ENCODE results near the gene SLC16A6. TPM values are rescaled to one million over a fixed set of nuclear protein-coding genes. Genes with fewer than 3 reads are reported as not detected.

SLC16A6 gene
- total RNA-seq, 1 experiment from 2014 or later, result 1.4 TPM

GRCh38 chr17:68292689-68293040 is 1.7 kb upstream of the SLC16A6 start:
- H3F3A ChIP-seq (ENCODE audit: low read length, unreplicated experiment), result no peaks in the 10 kb centered on the region
- 0 out of 2 replicates have a peak, but pooled peaks cover 3% of the 10 kb centered on the region for H3K27me3 ChIP-seq (ENCODE audit: low read length)
- ChIA-PET POLR2A (ENCODE audit: unreplicated experiment) (no interaction called here), CTCF (no interaction called here)
- TF ChIP-seq EZH2 (IDR thresholded peaks at IDR 0.05; ENCODE audit: low read length, unreplicated experiment) (no peak), EZH2phosphoT487 (IDR thresholded peaks at IDR 0.05; ENCODE audit: borderline replicate concordance, low read length) (no peak), CTCF (conservative IDR thresholded peaks at IDR 0.05; ENCODE audit: low read depth, low read length) (no peak)
- ATAC-seq (no peak), DNase-seq (no peak)
- no peaks in the 10 kb centered on the region for H3K79me2 ChIP-seq (ENCODE audit: low read length)
- H3K4me3 ChIP-seq (ENCODE audit: low read length), result peak overlapping the region; percentile 75
- H3K9me3 ChIP-seq (ENCODE audit: low read length), result no peaks in the 10 kb centered on the region
- peaks cover 33% of the 10 kb centered on the region for H3K4me1 ChIP-seq (ENCODE audit: insufficient read depth, low read length)
- H3K9me2 ChIP-seq (replicated peaks; ENCODE audit: low read length), result no peaks in the 10 kb centered on the region
- H3K36me3 ChIP-seq (ENCODE audit: low read depth, low read length), result no peaks in the 10 kb centered on the region
- peak overlapping the region; percentile 97 for H3K4me2 ChIP-seq (ENCODE audit: low read length)
- peak overlapping the region; percentile 76 for H2AFZ ChIP-seq (ENCODE audit: low read length)
- H3K27ac ChIP-seq (ENCODE audit: low read length), result peak overlapping the region; percentile 72
- intact Hi-C loops (cut with micrococcal nuclease), result no loop called here
- peak overlapping the region; percentile 89 for H3K9ac ChIP-seq (ENCODE audit: low read length)
- H4K20me1 ChIP-seq (ENCODE audit: low read length), result no peaks in the 10 kb centered on the region
- no TSS peak for BruUV-seq (replicated peaks)

- peak; percentile 87 for DNase-seq
- no peaks in the 10 kb centered on the region for H3K9me2 ChIP-seq (replicated peaks; ENCODE audit: low read length)
- H4K20me1 ChIP-seq (ENCODE audit: low read length), result no peaks in the 10 kb centered on the region
- peak overlapping the region; percentile 97 for H3K4me2 ChIP-seq (ENCODE audit: low read length)
- intact Hi-C loops (cut with micrococcal nuclease), result no loop called here
- CTCF ChIA-PET, result interaction anchor here (0.5 kb wide), 1 partner anchor 60 kb away, joined by 6 read pairs; no protein-coding TSS in a partner anchor
- no peaks in the 10 kb centered on the region for H3K79me2 ChIP-seq (ENCODE audit: low read length)
- H2AFZ ChIP-seq (ENCODE audit: low read length), result peak overlapping the region; percentile 76
- H3K4me3 ChIP-seq (ENCODE audit: low read length), result peak overlapping the region; percentile 75
- no peaks in the 10 kb centered on the region for H3K36me3 ChIP-seq (ENCODE audit: low read depth, low read length)
- peak; percentile 86 for TF ChIP-seq EZH2phosphoT487 (IDR thresholded peaks at IDR 0.05; ENCODE audit: borderline replicate concordance, low read length)
- peak; percentile 58 for TF ChIP-seq CTCF (conservative IDR thresholded peaks at IDR 0.05; ENCODE audit: low read depth, low read length)
- TF ChIP-seq EZH2 (IDR thresholded peaks at IDR 0.05; ENCODE audit: low read length, unreplicated experiment), result no peak
- H3K27me3 ChIP-seq (ENCODE audit: low read length), result 0 out of 2 replicates have a peak, but pooled peaks cover 3% of the 10 kb centered on the region
- ATAC-seq, result peak; percentile 78
- BruUV-seq (replicated peaks), result no TSS peak
- POLR2A ChIA-PET (ENCODE audit: unreplicated experiment), result interaction anchor here (0.6 kb wide), 1 partner anchor 42 kb away, joined by 3 read pairs; no protein-coding TSS in a partner anchor
- H3K4me1 ChIP-seq (ENCODE audit: insufficient read depth, low read length), result peaks cover 33% of the 10 kb centered on the region
- no peaks in the 10 kb centered on the region for H3F3A ChIP-seq (ENCODE audit: low read length, unreplicated experiment)
- no peaks in the 10 kb centered on the region for H3K9me3 ChIP-seq (ENCODE audit: low read length)
- H3K9ac ChIP-seq (ENCODE audit: low read length), result peak overlapping the region; percentile 89
- peak overlapping the region; percentile 72 for H3K27ac ChIP-seq (ENCODE audit: low read length)
These were observed 1.1 kb upstream of the SLC16A6 start for GRCh38 chr17:68291836-68292688.

Data from PC-3 (cell line).